Measurements from ENCODE around the gene TREML1. TPM values are rescaled to one million over a fixed set of nuclear protein-coding genes. Genes with fewer than 3 reads are reported as not detected.

TREML1 gene
- polyA plus RNA-seq, 3 donors, result 0.65 to 3.6 (median 2.6) TPM

DNA sequence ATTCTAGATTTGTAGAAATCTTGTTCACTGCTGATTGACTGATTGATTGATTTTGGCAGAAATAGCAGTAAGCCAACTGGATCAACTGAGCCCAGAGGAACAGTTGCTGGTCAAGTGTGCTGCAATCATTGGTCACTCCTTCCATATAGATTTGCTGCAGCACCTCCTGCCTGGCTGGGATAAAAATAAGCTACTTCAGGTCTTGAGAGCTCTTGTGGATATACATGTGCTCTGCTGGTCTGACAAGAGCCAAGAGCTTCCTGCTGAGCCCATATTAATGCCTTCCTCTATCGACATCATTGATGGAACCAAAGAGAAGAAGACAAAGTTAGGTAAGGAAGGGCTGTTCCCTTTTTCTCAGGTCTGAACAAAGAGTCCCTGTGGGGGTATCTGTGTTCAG, 31.2 kb downstream of the TREML1 start:
- Histone ChIP-seq H3K27ac (ENCODE audit: low read depth in 1 of 2, low read length in 2 of 2) (no peak overlapping the region), H3K9ac (ENCODE audit: insufficient read depth, low read length, poor library complexity, severe bottlenecking) (no peak overlapping the region), H3K4me2 (replicated peaks; ENCODE audit: extremely low read depth, low read length, poor library complexity, severe bottlenecking) (no peak overlapping the region), H3K27me3 (ENCODE audit: control insufficient read depth in 2 of 2, insufficient read depth in 2 of 2, low read length in 2 of 2) (no peaks in the 10 kb centered on the region), H3K4me3 (replicated peaks in 1 of 3; ENCODE audit: low read depth in 2 of 3, low read length in 3 of 3) (no peak overlapping the region), H3K36me3 (replicated peaks in 1 of 2; ENCODE audit: control insufficient read depth in 1 of 2, insufficient read depth in 2 of 2, low read length in 2 of 2) (no peaks in the 10 kb centered on the region), H3K4me1 (ENCODE audit: control insufficient read depth in 1 of 2, insufficient read depth in 2 of 2, low read length in 2 of 2) (no peaks in the 10 kb centered on the region), H3K79me2 (ENCODE audit: insufficient read depth, low read length) (no peaks in the 10 kb centered on the region), H4K20me1 (ENCODE audit: insufficient read depth, low read length) (no peaks in the 10 kb centered on the region), H3K9me3 (replicated peaks in 1 of 2; ENCODE audit: control insufficient read depth in 1 of 2, insufficient read depth in 1 of 2, low read length in 2 of 2) (no peaks in the 10 kb centered on the region), H2AFZ (ENCODE audit: insufficient read depth, low read depth, low read length, poor library complexity, severe bottlenecking) (no peak overlapping the region)
- peaks cover 0 to 6% (median 0%) of the 10 kb centered on the region in 7 donors for H3K9me3 Mint-ChIP-seq
- intact Hi-C loops (cut with micrococcal nuclease), result no loop called here
- peaks cover 0 to 15% of the 10 kb centered on the region in 2 donors for H3K36me3 Mint-ChIP-seq
- H3K27me3 Mint-ChIP-seq (ENCODE audit: low read depth in 3 of 3), result no peaks in the 10 kb centered on the region
- no peak for DNase-seq
- no peak for TF ChIP-seq CTCF (IDR thresholded peaks at IDR 0.05)
- no CpG with 5 or more reads among the region's 1 CpG for WGBS (ENCODE audit: insufficient coverage)
- no peak overlapping the region for H3K27ac Mint-ChIP-seq
- no peaks in the 10 kb centered on the region for H3K4me1 Mint-ChIP-seq
- no peak overlapping the region for H3K4me3 Mint-ChIP-seq

GRCh38 chr6:41122373-41122772, 31.8 kb downstream of the TREML1 start:
- no CpG with 5 or more reads among the region's 1 CpG for whole genome bisulfite sequencing (ENCODE audit: insufficient coverage)
- H3K4me1 Mint-ChIP-seq, result no peaks in the 10 kb centered on the region
- Histone ChIP-seq H3K36me3 (replicated peaks in 1 of 2; ENCODE audit: control insufficient read depth in 1 of 2, insufficient read depth in 2 of 2, low read length in 2 of 2) (no peaks in the 10 kb centered on the region), H3K9ac (ENCODE audit: insufficient read depth, low read length, poor library complexity, severe bottlenecking) (no peak overlapping the region), H3K27me3 (ENCODE audit: control insufficient read depth in 2 of 2, insufficient read depth in 2 of 2, low read length in 2 of 2) (no peaks in the 10 kb centered on the region), H3K27ac (ENCODE audit: low read depth in 1 of 2, low read length in 2 of 2) (no peak overlapping the region), H3K9me3 (replicated peaks in 1 of 2; ENCODE audit: control insufficient read depth in 1 of 2, insufficient read depth in 1 of 2, low read length in 2 of 2) (no peaks in the 10 kb centered on the region), H3K4me2 (replicated peaks; ENCODE audit: extremely low read depth, low read length, poor library complexity, severe bottlenecking) (no peak overlapping the region), H3K79me2 (ENCODE audit: insufficient read depth, low read length) (no peaks in the 10 kb centered on the region), H3K4me3 (replicated peaks in 1 of 3; ENCODE audit: low read depth in 2 of 3, low read length in 3 of 3) (no peak overlapping the region), H3K4me1 (ENCODE audit: control insufficient read depth in 1 of 2, insufficient read depth in 2 of 2, low read length in 2 of 2) (no peaks in the 10 kb centered on the region), H4K20me1 (ENCODE audit: insufficient read depth, low read length) (no peaks in the 10 kb centered on the region), H2AFZ (ENCODE audit: insufficient read depth, low read depth, low read length, poor library complexity, severe bottlenecking) (no peak overlapping the region)
- no peak overlapping the region for H3K27ac Mint-ChIP-seq
- peaks cover 0 to 6% (median 0%) of the 10 kb centered on the region in 7 donors for H3K9me3 Mint-ChIP-seq
- intact Hi-C loops (cut with micrococcal nuclease), result no loop called here
- DNase-seq, result no peak
- TF ChIP-seq CTCF (IDR thresholded peaks at IDR 0.05), result no peak
- peaks cover 0 to 18% of the 10 kb centered on the region in 2 donors for H3K36me3 Mint-ChIP-seq
- no peak overlapping the region for H3K4me3 Mint-ChIP-seq
- H3K27me3 Mint-ChIP-seq (ENCODE audit: low read depth in 3 of 3), result no peaks in the 10 kb centered on the region
